ENCODE data around the gene AP4S1.

AP4S1 gene, protein sequence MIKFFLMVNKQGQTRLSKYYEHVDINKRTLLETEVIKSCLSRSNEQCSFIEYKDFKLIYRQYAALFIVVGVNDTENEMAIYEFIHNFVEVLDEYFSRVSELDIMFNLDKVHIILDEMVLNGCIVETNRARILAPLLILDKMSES

GRCh38 chr14:31025367-31026076 is at the start of gene AP4S1:
Gene AP4S1, plus strand, starts transcription at chr14:31025649. Its CDS starts 40,548 bp downstream, at chr14:31066197.
- DNase-seq = peak in 50 of 56 donors; percentile 7 to 81 (median 52)

- DNase-seq = no peak
These were observed 47.7 kb upstream of the AP4S1 start for GRCh38 chr14:30977752-30978151.

- DNase-seq = peak in 17 of 56 donors; percentile 1 to 19 (median 7)
These were observed 45.2 kb upstream of the AP4S1 start for GRCh38 chr14:30980106-30980704.

GRCh38 chr14:30980980-30981379 is 44.5 kb upstream of the AP4S1 start:
- no peak for DNase-seq

DNA sequence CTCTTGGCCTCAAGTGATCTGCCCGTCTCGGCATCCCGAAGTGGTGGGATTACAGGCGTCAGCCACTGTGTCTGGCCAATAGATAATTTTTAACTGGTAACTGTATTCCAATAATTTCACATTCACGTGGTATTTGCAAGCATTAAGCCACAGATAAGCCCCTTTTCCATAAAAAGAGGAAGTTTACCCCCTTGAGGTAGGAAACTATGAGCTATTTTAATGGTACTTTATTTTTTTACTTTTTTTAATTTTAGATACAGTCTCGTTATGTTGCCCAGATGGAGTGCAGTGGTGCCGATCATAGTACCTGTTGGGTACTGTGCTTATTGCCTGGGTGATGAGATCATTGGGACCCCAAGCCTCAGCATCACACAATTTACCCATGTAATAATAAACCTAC is 42.9 kb upstream of the AP4S1 start:
- no peak for DNase-seq

DNA sequence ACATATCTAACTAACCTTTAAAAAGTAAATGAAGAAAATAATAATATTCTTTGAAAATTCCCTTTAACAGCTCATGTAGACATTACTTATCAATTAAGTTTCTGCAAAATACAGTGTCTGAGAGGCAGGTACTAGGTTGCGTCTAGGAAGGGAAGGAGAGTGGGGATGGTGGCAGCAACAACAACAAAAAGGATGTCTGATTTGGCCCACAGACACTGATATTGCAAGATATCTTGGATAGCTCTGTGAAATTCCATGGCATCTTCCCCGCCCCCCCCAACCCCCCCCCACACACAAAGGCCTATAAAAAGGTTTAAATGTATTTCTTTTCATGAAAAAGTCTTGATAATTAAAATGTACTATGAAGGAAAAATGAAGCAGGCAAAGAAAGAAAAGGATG is 41.6 kb upstream of the AP4S1 start:
- DNase-seq = no peak

DNA sequence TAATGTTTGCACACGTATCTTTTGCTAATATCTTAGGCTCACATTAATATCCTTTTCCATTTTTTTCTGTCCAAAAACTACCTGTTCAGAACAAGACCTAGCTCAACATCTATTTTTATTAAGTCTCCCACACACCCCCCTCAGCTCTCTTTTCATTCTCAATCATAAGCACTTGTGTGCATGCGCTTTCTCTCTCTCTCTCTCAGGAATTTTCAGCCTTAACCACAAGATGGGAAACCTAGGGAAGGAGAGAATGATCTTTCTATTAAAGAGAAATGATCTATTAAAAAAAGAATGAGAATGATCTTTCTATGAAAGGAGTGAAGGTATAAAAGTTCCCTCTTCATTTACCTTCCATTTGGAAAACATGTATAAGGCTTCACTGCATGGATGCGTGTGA is 39.7 kb upstream of the AP4S1 start:
- DNase-seq = peak in 1 of 56 donors; percentile 3

GRCh38 chr14:30988509-30988908 is 36.9 kb upstream of the AP4S1 start:
- DNase-seq = no peak

- no peak for DNase-seq
These were observed 34.7 kb upstream of the AP4S1 start for GRCh38 chr14:30990770-30991169.

DNA sequence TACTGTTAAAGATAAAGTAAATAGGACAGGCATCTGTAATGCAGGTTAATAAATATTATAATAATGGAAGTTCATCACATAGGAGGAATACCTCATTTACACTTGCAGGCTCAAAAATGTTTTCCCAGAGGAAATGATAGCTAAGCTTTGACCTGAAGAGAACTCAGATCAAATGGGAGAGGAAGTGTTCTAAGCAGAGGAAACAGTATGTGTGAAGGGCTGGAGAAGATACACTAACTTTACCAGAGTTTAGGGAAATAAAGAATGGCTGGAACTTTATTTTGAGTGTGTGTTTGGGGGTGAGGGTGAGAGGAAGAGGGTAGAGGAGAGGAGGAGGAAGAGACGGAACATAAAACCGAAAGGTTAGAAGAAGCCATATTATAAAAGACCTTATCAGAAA is 34.0 kb upstream of the AP4S1 start:
- no peak for DNase-seq

GRCh38 chr14:30993071-30993470 is 32.4 kb upstream of the AP4S1 start:
- DNase-seq = no peak

- DNase-seq = no peak
These were observed 30.5 kb upstream of the AP4S1 start for GRCh38 chr14:30994681-30995620.

DNA sequence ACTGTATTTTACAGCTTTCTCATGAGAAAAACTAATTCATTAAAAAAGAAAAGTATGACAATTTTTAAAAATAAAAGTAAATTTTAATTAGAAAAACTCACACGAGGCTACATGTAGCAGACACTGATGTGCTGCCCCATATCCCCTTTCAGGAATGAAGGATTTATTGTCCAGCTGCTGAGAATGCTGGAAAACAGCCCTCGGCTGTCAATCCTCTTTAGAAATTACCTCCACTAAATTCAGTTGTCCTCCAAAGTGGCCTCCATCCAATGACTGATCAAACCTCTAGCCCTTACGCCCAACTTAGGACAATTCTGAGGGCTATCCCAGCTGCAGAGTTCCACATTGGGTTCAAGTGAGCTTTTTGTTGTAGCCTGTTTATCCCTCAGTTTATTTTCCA is 29.8 kb upstream of the AP4S1 start:
- DNase-seq = peak in 1 of 56 donors; percentile 6

DNA sequence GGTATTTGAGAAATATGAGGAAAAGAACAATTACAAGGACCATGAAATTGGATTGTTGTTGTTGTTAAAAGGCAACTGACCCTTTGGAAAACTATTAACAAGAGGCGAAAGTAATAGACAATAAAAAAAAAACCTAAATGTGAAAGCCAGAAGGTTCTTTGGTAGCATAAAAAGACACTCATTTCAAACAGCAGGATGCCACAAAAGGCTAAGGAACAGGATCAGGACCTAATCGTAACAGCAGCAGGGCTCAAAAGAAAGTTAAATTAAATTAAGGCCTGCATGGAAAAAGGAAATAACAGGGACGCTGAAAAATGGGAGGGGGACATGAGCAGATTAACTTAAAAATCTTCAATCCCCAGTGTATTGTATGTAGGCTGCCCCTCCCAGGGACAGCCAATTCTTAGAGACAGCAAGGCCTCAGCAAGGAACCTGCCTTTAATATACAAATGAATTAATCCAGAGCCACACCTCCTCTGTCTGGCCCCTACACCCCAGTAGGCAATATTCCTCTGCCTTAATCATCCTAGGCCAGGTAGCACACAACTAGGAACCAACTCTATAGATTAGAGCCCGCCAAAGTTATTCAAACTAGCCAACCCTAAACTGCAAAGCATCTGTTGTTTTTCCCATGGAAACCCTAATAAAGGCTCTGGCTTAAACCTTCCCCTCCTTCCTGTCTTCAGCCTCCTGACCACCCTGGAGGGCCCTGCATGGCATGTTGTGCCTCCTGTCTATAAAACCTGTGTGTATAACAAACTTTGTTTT is 28.4 kb upstream of the AP4S1 start:
- DNase-seq = no peak

DNA sequence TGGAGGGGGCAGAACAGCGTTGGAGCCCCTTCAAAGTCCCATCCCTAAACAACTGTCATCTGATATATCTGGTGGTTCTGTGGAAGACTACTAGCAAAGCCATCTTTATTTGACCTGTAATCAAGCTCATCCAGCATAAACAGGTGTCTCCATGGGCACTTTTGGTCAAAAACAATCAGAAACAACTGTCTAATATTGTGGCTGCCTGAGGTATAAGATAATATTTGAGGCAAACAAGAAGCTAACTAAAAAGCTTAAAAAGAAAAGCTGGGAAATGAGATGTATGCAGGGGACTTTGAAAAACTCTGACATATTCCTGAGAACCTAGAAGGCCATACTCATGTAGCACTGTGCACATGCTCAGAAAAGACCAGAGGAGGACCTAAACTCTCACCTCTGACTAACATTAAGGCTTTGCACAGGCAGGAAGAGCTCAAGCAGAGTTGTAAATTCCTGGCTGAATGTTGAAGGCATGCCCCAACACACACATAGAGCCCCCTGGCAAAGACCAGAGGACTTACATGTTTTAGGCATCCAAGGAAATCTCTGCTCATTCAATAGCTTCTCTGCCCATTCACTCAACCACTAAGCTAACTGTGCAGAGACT is 27.2 kb upstream of the AP4S1 start:
- no peak for DNase-seq

DNA sequence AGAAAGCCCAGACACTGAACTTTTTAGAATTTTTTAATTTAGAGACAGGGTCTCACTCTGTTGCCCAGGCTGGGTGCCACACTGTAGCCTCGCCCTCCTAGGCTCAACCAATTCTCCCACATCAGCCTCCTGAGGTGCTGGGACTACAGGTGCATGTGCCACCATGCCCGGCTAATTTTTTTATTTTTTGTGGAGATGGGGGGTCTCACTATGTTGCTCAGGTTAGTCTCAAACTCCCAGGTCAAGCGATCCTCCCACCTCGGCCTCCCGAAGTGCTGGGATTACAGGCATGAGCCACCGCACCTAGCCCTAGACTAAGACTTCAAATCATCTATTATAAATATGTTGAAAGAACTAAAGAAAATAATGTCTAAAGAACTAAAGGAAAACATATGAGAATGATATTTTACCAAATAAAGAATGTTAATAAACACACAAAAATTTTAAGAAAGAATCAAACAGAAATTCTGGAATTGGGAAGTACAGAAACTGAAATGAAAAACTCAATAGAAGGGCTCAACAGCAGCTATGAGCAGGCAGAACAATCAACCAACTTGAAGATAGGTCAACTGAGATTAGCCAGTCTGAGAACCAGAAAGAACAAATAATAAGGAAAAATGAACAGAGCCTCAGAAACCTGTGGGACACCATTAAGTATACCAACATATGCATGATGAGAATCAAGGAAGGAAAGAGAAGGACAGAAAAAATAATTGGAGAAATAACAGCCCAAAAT is 26.2 kb upstream of the AP4S1 start:
- DNase-seq = no peak

- DNase-seq = no peak
These were observed 24.7 kb upstream of the AP4S1 start for GRCh38 chr14:31000629-31001338.

GRCh38 chr14:31001339-31001658 is 24.1 kb upstream of the AP4S1 start:
- DNase-seq = no peak

- DNase-seq = no peak
These were observed 22.2 kb upstream of the AP4S1 start for GRCh38 chr14:31003284-31003683.
